Measurements from ENCODE around the gene RGS7.

The RGS7 gene

GRCh38 chr1:241362350-241362749 is 5.3 kb upstream of the RGS7 start:
- H3K4me3 ChIP-seq (ENCODE audit: low read depth, low read length): no peak overlapping the region
- no peak for TF ChIP-seq CTCF (IDR thresholded peaks at IDR 0.05; ENCODE audit: insufficient read depth, low read length, missing control alignments)
- ChIA-PET CTCF (no interaction called here), POLR2A (no interaction called here)
- DNase-seq (ENCODE audit: low read depth, low spot score): no peak

GRCh38 chr1:241357366-241358340 is 648 bp upstream of the RGS7 start:
- H3K4me3 ChIP-seq (ENCODE audit: low read depth, low read length): peak overlapping the region; percentile 59
- DNase-seq (ENCODE audit: low read depth, low spot score): no peak
- TF ChIP-seq CTCF (IDR thresholded peaks at IDR 0.05; ENCODE audit: insufficient read depth, low read length, missing control alignments): no peak
- POLR2A ChIA-PET: interaction anchor here (0.6 to 1.1 kb wide), 2 partner anchors 9 to 1357 kb away, joined by 3 read pairs; no protein-coding TSS in a partner anchor
- CTCF ChIA-PET: no interaction called here

GRCh38 chr1:241356187-241356518 is 852 bp downstream of the RGS7 start:
- no peak for TF ChIP-seq CTCF (IDR thresholded peaks at IDR 0.05; ENCODE audit: insufficient read depth, low read length, missing control alignments)
- H3K4me3 ChIP-seq (ENCODE audit: low read depth, low read length): peak overlapping the region; percentile 59
- ChIA-PET POLR2A (no interaction called here), CTCF (no interaction called here)
- DNase-seq (ENCODE audit: low read depth, low spot score): no peak

- no peak for DNase-seq (ENCODE audit: low read depth, low spot score)
- CTCF ChIA-PET: no interaction called here
- no peak for TF ChIP-seq CTCF (IDR thresholded peaks at IDR 0.05; ENCODE audit: insufficient read depth, low read length, missing control alignments)
- no peak overlapping the region for H3K4me3 ChIP-seq (ENCODE audit: low read depth, low read length)
- POLR2A ChIA-PET: no interaction called here
Observed at GRCh38 chr1:241355311-241356010, 1.5 kb downstream of the RGS7 start.

- ChIA-PET POLR2A (no interaction called here), CTCF (no interaction called here)
- H3K4me3 ChIP-seq (ENCODE audit: low read depth, low read length): no peak overlapping the region
- no peak for DNase-seq (ENCODE audit: low read depth, low spot score)
- TF ChIP-seq CTCF (IDR thresholded peaks at IDR 0.05; ENCODE audit: insufficient read depth, low read length, missing control alignments): no peak
Observed at GRCh38 chr1:241352401-241352800, 4.6 kb downstream of the RGS7 start.

- DNase-seq (ENCODE audit: low read depth, low spot score): no peak
- POLR2A ChIA-PET: no interaction called here
- H3K4me3 ChIP-seq (ENCODE audit: low read depth, low read length): no peak overlapping the region
- CTCF ChIA-PET: no interaction called here
- no peak for TF ChIP-seq CTCF (IDR thresholded peaks at IDR 0.05; ENCODE audit: insufficient read depth, low read length, missing control alignments)
Observed at GRCh38 chr1:241351841-241352240, 5.2 kb downstream of the RGS7 start.

Data from AG04449 (cell line).